HCT116 (cell line): Measurements from ENCODE around the gene PRRG2. TPM values are rescaled to one million over a fixed set of nuclear protein-coding genes. Genes with fewer than 3 reads are reported as not detected.

ENCODE experiments used
- ATAC-seq: fragments of 200-7000 bp; cut with Tn5 transposase; 2 replicates; pipeline ENCODE4 v1.9.1; 2020; ENCODE audit warnings: mild to moderate bottlenecking, moderate library complexity
- BruUV-seq: library from RNA; stranded (reverse); fragments of 400-500 nt; replicated peaks from 2 replicates; lab custom pipeline; 2021; lab: Mats Ljungman, UMichigan
- CTCF ChIA-PET: fragments of 300-600 bp; sonication (Branson Sonifier 250); formaldehyde crosslinking; loops from one replicate; lab custom pipeline; 2021; ENCODE audit warnings: antibody characterized with exemption; lab: Charles Lee
- POLR2A ChIA-PET: fragments of 300-600, 350-600 bp; sonication (Branson Sonifier 250); formaldehyde crosslinking; loops from one replicate; lab custom pipeline; 2021; ENCODE audit warnings: antibody characterized with exemption; lab: Charles Lee
- RAD21 ChIA-PET, 2 experiments: fragments of 300-600 bp; sonication (Branson Sonifier 250); formaldehyde crosslinking; loops; one replicate each; lab custom pipeline; 2023; ENCODE audit warnings: low total read pairs in 2 of 2; ENCODE audit not compliant: uncharacterized antibody in 2 of 2, unreplicated experiment in 2 of 2, low non-redundant PET in 1 of 2; lab: Charles Lee
- DNase-seq: peaks from one replicate; pipeline ENCODE4 v3.0.0-alpha.2; 2010; ENCODE audit warnings: low read depth, low spot score
- H2AFZ ChIP-seq: fragments of 200-600 bp; shearing (Covaris generic), sonication (generic); 2 replicates; pipeline ENCODE4 v1.6.1; 2017; ENCODE audit warnings: low read depth, mixed run types, mixed read lengths, antibody characterized with exemption, low read length; ENCODE audit not compliant: poor library complexity, severe bottlenecking
- H3K27ac ChIP-seq: 2 replicates; pipeline ENCODE4 v1.5.1; 2012; ENCODE audit warnings: low read depth, low read length
- H3K27me3 ChIP-seq: fragments of 200-600 bp; sonication (generic); 2 replicates; pipeline ENCODE4 v1.6.1; 2016; ENCODE audit warnings: mixed run types, low read length, mixed read lengths; ENCODE audit not compliant: insufficient read depth
- H3K36me3 ChIP-seq, 2 experiments: fragments of 200-500 bp in 1 of 2; fragments of 200-600 bp in 1 of 2; sonication (Bioruptor generic) in 1 of 2; sonication (generic) in 1 of 2; 2 replicates each; pipeline versions ENCODE4 v1.5.1 to v1.6.1; 2014 to 2016; ENCODE audit warnings: low read length in 2 of 2, inconsistent platforms in 1 of 2, mixed read lengths in 1 of 2, mixed run types in 1 of 2; ENCODE audit not compliant: insufficient read depth in 2 of 2, control insufficient read depth in 1 of 2
- H3K4me1 ChIP-seq, 2 experiments: fragments of 200-600 bp in 1 of 2; sonication (generic) in 1 of 2; 2 replicates each; pipeline versions ENCODE4 v1.5.1 to v1.6.1; 2012 to 2017; ENCODE audit warnings: low read length in 2 of 2, inconsistent platforms in 1 of 2, mild to moderate bottlenecking in 1 of 2, mixed read lengths in 1 of 2, mixed run types in 1 of 2, moderate library complexity in 1 of 2; ENCODE audit not compliant: insufficient read depth in 2 of 2, control insufficient read depth in 1 of 2
- H3K4me2 ChIP-seq: fragments of 200-600 bp; sonication (generic); 2 replicates; pipeline ENCODE4 v1.6.1; 2017; ENCODE audit warnings: mixed run types, low read length, mixed read lengths
- H3K4me3 ChIP-seq, 2 experiments: fragments of 200-600 bp in 1 of 2; sonication (generic) in 1 of 2; replicated peaks in 1 of 2; 2 replicates each; pipeline ENCODE4 v1.5.1; 2011 to 2016; ENCODE audit warnings: low read length in 2 of 2, control low read depth in 1 of 2, low read depth in 1 of 2, mild to moderate bottlenecking in 1 of 2, mixed read lengths in 1 of 2, mixed run types in 1 of 2
- H3K79me2 ChIP-seq: fragments of 200-600 bp; sonication (generic); 2 replicates; pipeline ENCODE4 v1.6.1; 2017; ENCODE audit warnings: mild to moderate bottlenecking, mixed run types, low read length, moderate library complexity, mixed read lengths; ENCODE audit not compliant: insufficient read depth
- H3K9ac ChIP-seq: fragments of 200-600 bp; sonication (generic); 2 replicates; pipeline ENCODE4 v1.6.1; 2016; ENCODE audit warnings: low read length, mixed read lengths
- H3K9me2 ChIP-seq: fragments of 200-600 bp; sonication (generic), shearing (Covaris generic); 2 replicates; pipeline ENCODE4 v1.6.1; 2017; ENCODE audit warnings: mixed run types, mild to moderate bottlenecking, moderate library complexity; ENCODE audit not compliant: insufficient read depth
- H3K9me3 ChIP-seq, 2 experiments: fragments of 200-500 bp in 1 of 2; fragments of 200-600 bp in 1 of 2; sonication (Bioruptor generic) in 1 of 2; sonication (generic) in 1 of 2; 2 replicates each; pipeline ENCODE4 v1.6.1; 2014 to 2017; ENCODE audit warnings: low read length in 2 of 2, mixed read lengths in 2 of 2, inconsistent platforms in 1 of 2, low read depth in 1 of 2, mild to moderate bottlenecking in 1 of 2, mixed run types in 1 of 2, moderate library complexity in 1 of 2; ENCODE audit not compliant: control insufficient read depth in 1 of 2, insufficient read depth in 1 of 2
- H4K20me1 ChIP-seq: fragments of 200-600 bp; sonication (generic), shearing (Covaris generic); 2 replicates; pipeline ENCODE4 v1.6.1; 2017; ENCODE audit warnings: mixed run types, mild to moderate bottlenecking, moderate library complexity; ENCODE audit not compliant: insufficient read depth
- ATF3 ChIP-seq: IDR thresholded peaks from 2 replicates; pipeline ENCODE4 v1.6.1; 2012
- CTCF ChIP-seq, 3 experiments: fragments of 200-600 bp in 1 of 3; sonication (generic) in 1 of 3; IDR thresholded peaks in 2 of 3; conservative IDR thresholded peaks in 1 of 3; 2 replicates each; pipeline ENCODE4 v1.5.1; 2012 to 2017; ENCODE audit warnings: low read depth in 2 of 3, low read length in 2 of 3, antibody characterized with exemption in 1 of 3, borderline replicate concordance in 1 of 3, control low read depth in 1 of 3, mild to moderate bottlenecking in 1 of 3, mixed read lengths in 1 of 3, mixed run types in 1 of 3, moderate library complexity in 1 of 3; ENCODE audit not compliant: insufficient read depth in 1 of 3
- EGR1 ChIP-seq: IDR thresholded peaks from 2 replicates; pipeline ENCODE4 v1.6.1; 2012; ENCODE audit warnings: low read depth
- ELF1 ChIP-seq: IDR thresholded peaks from 2 replicates; pipeline ENCODE4 v1.6.1; 2012; ENCODE audit warnings: low read depth, borderline replicate concordance
- EZH2 ChIP-seq: fragments of 200-600 bp; sonication (generic); IDR thresholded peaks from 2 replicates; pipeline ENCODE4 v1.6.1; 2017; ENCODE audit warnings: antibody characterized with exemption, mixed run types
- EZH2phosphoT487 ChIP-seq: fragments of 200-600 bp; IDR thresholded peaks from 2 replicates; pipeline ENCODE4 v1.6.1; 2018; ENCODE audit warnings: antibody characterized with exemption, borderline replicate concordance
- FOSL1 ChIP-seq: IDR thresholded peaks from 2 replicates; pipeline ENCODE4 v1.6.1; 2012; ENCODE audit warnings: low read depth
- MAX ChIP-seq: IDR thresholded peaks from 2 replicates; pipeline ENCODE4 v1.6.1; 2012
- RAD21 ChIP-seq: IDR thresholded peaks from 2 replicates; pipeline ENCODE4 v1.6.1; 2012; ENCODE audit warnings: low read depth, mild to moderate bottlenecking
- REST ChIP-seq: IDR thresholded peaks from 2 replicates; pipeline ENCODE4 v1.6.1; 2012; ENCODE audit warnings: low read depth
- SIN3A ChIP-seq: IDR thresholded peaks from 2 replicates; pipeline ENCODE4 v1.6.1; 2012; ENCODE audit warnings: low read depth
- SRF ChIP-seq: IDR thresholded peaks from 2 replicates; pipeline ENCODE4 v1.6.1; 2012; ENCODE audit warnings: low read depth
- ZBTB33 ChIP-seq: IDR thresholded peaks from 2 replicates; pipeline ENCODE4 v1.6.1; 2011; ENCODE audit warnings: mild to moderate bottlenecking, low read length, moderate library complexity; ENCODE audit not compliant: insufficient replicate concordance; ENCODE audit errors: extremely low read depth
- ZFX ChIP-seq: fragments of 450-650 bp; IDR thresholded peaks from 2 replicates; pipeline ENCODE4 v1.6.1; 2017
- ZNF274 ChIP-seq: fragments of 200-500 bp; sonication (Bioruptor generic); IDR thresholded peaks from 2 replicates; pipeline ENCODE4 v1.6.1; 2014; ENCODE audit warnings: mild to moderate bottlenecking, low read depth, low read length, inconsistent platforms
- intact Hi-C: fragments of 100-400 bp; cut with micrococcal nuclease; formaldehyde crosslinking; loops from 2 replicates; pipeline ENCODE4 v1.10.0; 2022
- total RNA-seq: library from RNA; stranded (reverse); gene quantifications from one replicate; pipeline ENCODE4 v1.2.1, GENCODE V29; 2021; ENCODE audit not compliant: unreplicated experiment

PRRG2 gene
- total RNA-seq, 1 experiment from 2014 or later: 6.2 TPM

GRCh38 chr19:49626226-49626625 lies 45.1 kb downstream of the PRRG2 start:
- no peak for ATAC-seq
- POLR2A ChIA-PET: no interaction called here

More at GRCh38 chr19:49626226-49626625, 45.1 kb downstream of the PRRG2 start:
- Histone ChIP-seq H3K9me2 (no peaks in the 10 kb centered on the region), H4K20me1 (no peaks in the 10 kb centered on the region), H3K79me2 (no peaks in the 10 kb centered on the region), H3K9ac (no peak overlapping the region), H3K4me1 (no peaks in the 10 kb centered on the region), H3K27me3 (no peaks in the 10 kb centered on the region), H2AFZ (no peak overlapping the region), H3K27ac (no peak overlapping the region), H3K9me3 (no peaks in the 10 kb centered on the region), H3K36me3 (peaks cover 0 to 9% of the 10 kb centered on the region in 2 experiments; a peak in 1 of 4 replicates), H3K4me2 (no peak overlapping the region), H3K4me3 (no peak overlapping the region)
- TF ChIP-seq EZH2phosphoT487: no peak
- no peak for TF ChIP-seq SIN3A
- no peak for TF ChIP-seq ATF3
- no peak for TF ChIP-seq REST
- TF ChIP-seq ZFX: no peak
- TF ChIP-seq ELF1: no peak
- TF ChIP-seq MAX: no peak
- no peak for TF ChIP-seq ZNF274
- no peak for TF ChIP-seq EGR1
- TF ChIP-seq RAD21: no peak
- TF ChIP-seq CTCF (IDR thresholded peaks at IDR 0.05 in 2 of 3, conservative IDR thresholded peaks at IDR 0.05 in 1 of 3; ENCODE audit: borderline replicate concordance in 1 of 3, insufficient read depth in 1 of 3, low read depth in 2 of 3, low read length in 2 of 3): no peak
- TF ChIP-seq SRF: no peak
- TF ChIP-seq FOSL1: no peak
- no peak for TF ChIP-seq EZH2
- TF ChIP-seq ZBTB33: no peak
- ChIA-PET CTCF (no interaction called here), RAD21 (no interaction called here)
- BruUV-seq: no TSS peak
- intact Hi-C loops: no loop called here
- DNase-seq: no peak
